BJ (cell line): Measurements from ENCODE around the gene TBRG1. TPM values are rescaled to one million over a fixed set of nuclear protein-coding genes. Genes with fewer than 3 reads are reported as not detected.

ENCODE experiments used
- CTCF ChIA-PET: fragments of 350-600 bp; formaldehyde crosslinking; extraction: SDS; loops from one replicate; lab custom pipeline; 2021; ENCODE audit warnings: antibody characterized with exemption, inconsistent platforms; lab: Yijun Ruan, JAX
- POLR2A ChIA-PET: fragments of 300-600 bp; sonication (Branson Sonifier 250); formaldehyde crosslinking; extraction: SDS; loops from one replicate; lab custom pipeline; 2021; ENCODE audit warnings: antibody characterized with exemption; lab: Charles Lee
- DNase-seq: peaks from one replicate; pipeline ENCODE4 v3.0.0-alpha.2; 2011; ENCODE audit warnings: low read depth
- H3K27me3 ChIP-seq: 2 replicates; pipeline ENCODE4 v1.6.0; 2011; ENCODE audit warnings: low read length; ENCODE audit not compliant: control insufficient read depth, insufficient read depth
- H3K36me3 ChIP-seq: 2 replicates; pipeline ENCODE4 v1.5.1; 2011; ENCODE audit warnings: low read length; ENCODE audit not compliant: control insufficient read depth, insufficient read depth
- H3K4me3 ChIP-seq: 2 replicates; pipeline ENCODE4 v1.5.1; 2011; ENCODE audit warnings: low read depth, mild to moderate bottlenecking, control low read depth, low read length
- polyA plus RNA-seq: library from polyadenylated mRNA; depleted of rRNA; stranded (reverse); fragments of >200 nt; gene quantifications from 2 replicates; pipeline ENCODE4 v1.2.3, GENCODE V29; 2011
- TF ChIP-seq, protein P1 (sequence below): IDR thresholded peaks from 2 replicates; pipeline ENCODE4 v1.5.1; 2011; ENCODE audit warnings: low read depth, mild to moderate bottlenecking, control low read depth, inconsistent platforms, low read length, moderate library complexity; ENCODE audit not compliant: insufficient read depth

Gene TBRG1
- polyA plus RNA-seq, 1 experiment = 42.5 TPM

- H3K36me3 ChIP-seq = peaks cover 5% of the 10 kb centered on the region
- no peak overlapping the region for H3K4me3 ChIP-seq
- POLR2A ChIA-PET = no interaction called here
- CTCF ChIA-PET = no interaction called here
- H3K27me3 ChIP-seq = no peaks in the 10 kb centered on the region
- DNase-seq = no peak
- TF ChIP-seq, protein P1, sequence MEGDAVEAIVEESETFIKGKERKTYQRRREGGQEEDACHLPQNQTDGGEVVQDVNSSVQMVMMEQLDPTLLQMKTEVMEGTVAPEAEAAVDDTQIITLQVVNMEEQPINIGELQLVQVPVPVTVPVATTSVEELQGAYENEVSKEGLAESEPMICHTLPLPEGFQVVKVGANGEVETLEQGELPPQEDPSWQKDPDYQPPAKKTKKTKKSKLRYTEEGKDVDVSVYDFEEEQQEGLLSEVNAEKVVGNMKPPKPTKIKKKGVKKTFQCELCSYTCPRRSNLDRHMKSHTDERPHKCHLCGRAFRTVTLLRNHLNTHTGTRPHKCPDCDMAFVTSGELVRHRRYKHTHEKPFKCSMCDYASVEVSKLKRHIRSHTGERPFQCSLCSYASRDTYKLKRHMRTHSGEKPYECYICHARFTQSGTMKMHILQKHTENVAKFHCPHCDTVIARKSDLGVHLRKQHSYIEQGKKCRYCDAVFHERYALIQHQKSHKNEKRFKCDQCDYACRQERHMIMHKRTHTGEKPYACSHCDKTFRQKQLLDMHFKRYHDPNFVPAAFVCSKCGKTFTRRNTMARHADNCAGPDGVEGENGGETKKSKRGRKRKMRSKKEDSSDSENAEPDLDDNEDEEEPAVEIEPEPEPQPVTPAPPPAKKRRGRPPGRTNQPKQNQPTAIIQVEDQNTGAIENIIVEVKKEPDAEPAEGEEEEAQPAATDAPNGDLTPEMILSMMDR = no peak
Measured at GRCh38 chr11:124639186-124639585, 16.5 kb downstream of the TBRG1 start.

DNA sequence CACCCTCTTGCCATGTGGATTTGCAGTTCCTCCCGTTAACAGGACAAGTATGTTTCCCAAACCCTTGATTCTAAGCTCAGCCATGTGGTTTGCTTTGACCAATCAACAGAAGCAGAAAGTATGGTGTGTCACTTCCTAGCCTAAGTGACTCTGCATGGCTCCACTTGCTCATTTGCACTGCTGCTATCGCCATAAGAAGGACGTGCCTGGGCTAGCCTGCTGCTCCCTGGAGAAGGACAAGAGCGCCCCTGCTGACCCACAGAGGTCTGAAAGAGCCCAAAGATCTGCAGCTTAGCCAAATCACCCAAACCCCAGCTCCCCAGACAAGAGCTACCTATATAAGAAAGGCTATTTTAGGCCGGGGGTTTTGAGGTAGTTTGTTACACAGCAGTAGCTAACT is 18.0 kb downstream of the TBRG1 start:
- H3K36me3 ChIP-seq = peaks cover 2% of the 10 kb centered on the region
- ChIA-PET CTCF (interaction anchor here (1.3 to 1.5 kb wide), 2 partner anchors 196 to 197 kb away, joined by 3 to 5 read pairs; no protein-coding TSS in a partner anchor), POLR2A (no interaction called here)
- no peak overlapping the region for H3K4me3 ChIP-seq
- H3K27me3 ChIP-seq = no peaks in the 10 kb centered on the region
- TF ChIP-seq, protein P1 = no peak
- DNase-seq = no peak

DNA sequence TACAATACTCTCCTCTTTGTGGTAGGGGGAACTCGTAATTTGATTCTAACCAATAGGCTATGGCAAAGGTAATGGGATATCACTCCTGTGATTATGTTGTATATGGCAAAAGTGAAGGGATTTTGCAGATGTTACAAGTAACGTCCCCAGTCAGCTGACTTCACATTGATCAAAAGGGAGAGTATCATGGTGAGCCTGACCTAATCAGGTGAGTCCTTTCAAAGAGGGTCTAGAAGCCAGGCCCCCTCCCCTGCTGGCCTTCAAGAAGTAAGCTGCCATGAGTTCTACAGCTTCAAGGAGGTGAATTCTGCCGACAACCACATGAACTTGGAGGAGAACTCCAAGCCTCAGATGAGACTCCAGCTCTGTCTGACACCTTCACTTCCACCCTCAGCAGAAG is 20.0 kb downstream of the TBRG1 start:
- no peak for DNase-seq
- ChIA-PET POLR2A (no interaction called here), CTCF (interaction anchor here (0.6 to 3.8 kb wide), 10 partner anchors 10 to 499 kb away, joined by 3 to 22 read pairs (median 3); no protein-coding TSS in a partner anchor)
- Histone ChIP-seq H3K4me3 (no peak overlapping the region), H3K27me3 (no peaks in the 10 kb centered on the region), H3K36me3 (no peaks in the 10 kb centered on the region)
- TF ChIP-seq, protein P1 = no peak

DNA sequence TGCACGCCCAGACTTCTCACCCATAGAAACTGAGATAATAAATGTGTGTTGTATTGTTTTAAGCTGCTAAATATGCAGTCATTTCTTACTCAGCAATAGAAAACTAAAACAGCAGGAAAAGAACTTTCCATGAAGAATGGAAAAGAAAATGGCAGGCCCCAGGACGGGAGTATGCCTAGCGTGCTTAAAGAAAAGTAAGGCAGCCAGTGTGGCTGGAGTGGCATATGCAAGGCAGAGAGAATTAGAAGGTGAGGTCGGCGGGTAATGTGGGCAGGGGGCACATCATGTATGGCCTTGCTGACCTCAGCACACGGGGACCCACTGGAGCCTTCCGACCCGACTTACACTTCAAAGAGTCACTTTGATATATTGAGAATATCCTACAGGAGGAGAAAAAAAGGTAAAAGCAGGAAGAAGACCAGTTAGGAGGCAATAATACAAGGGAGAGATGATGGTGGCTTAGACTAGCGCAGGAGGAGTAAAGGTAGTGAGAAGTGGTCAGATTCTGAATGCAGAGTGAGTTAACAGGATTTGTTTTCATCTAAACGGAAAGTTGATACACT is 20.5 kb downstream of the TBRG1 start:
- TF ChIP-seq, protein P1 = no peak
- Histone ChIP-seq H3K27me3 (no peaks in the 10 kb centered on the region), H3K4me3 (no peak overlapping the region), H3K36me3 (no peaks in the 10 kb centered on the region)
- no peak for DNase-seq
- ChIA-PET CTCF (interaction anchor here (0.5 to 3.8 kb wide), 18 partner anchors 8 to 1469 kb away, joined by 3 to 22 read pairs (median 3); no protein-coding TSS in a partner anchor), POLR2A (no interaction called here)

DNA sequence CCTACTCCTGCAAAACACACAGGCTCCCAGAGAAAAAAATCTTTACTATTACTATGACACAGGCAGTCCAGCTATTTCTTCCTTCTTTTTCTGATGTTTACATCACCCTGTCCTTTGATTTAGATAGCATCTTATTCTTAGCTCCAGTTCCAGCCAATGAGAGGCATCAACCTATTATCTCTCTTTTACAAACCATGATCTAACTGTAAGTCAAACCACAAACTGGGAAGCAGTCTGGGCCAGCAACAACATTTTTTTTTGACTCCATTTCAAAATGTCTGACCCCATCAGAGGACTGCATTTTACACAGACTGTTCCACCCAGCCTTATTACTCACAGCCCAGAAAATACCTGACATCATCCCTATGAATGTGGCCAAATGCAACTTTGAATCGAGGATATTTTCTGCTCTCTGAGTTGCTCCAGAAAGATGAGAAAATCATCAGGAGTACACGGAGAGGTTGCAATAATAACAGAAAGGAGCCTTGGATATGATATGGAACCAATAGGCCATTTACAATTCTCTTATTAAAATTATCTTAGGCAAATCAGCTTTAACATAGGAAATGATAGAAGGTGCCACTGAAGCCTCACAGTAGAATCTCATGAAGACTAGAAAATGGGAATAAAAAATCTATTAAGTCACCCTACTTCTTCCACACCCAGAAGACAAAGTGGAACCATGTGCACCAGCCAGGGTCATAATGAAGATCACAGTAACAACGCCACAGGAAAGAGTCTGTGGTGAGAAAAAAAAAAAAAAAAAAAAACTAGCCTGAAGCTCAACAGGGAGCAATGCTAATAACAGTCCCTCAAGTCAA is 21.2 kb downstream of the TBRG1 start:
- ChIA-PET POLR2A (interaction anchor here (0.6 kb wide), 1 partner anchor 18 kb away, joined by 14 read pairs; no protein-coding TSS in a partner anchor), CTCF (interaction anchor here (0.5 to 3.8 kb wide), 24 partner anchors 8 to 1468 kb away, joined by 3 to 22 read pairs (median 3); no protein-coding TSS in a partner anchor)
- TF ChIP-seq, protein P1 = no peak
- Histone ChIP-seq H3K27me3 (no peaks in the 10 kb centered on the region), H3K36me3 (no peaks in the 10 kb centered on the region), H3K4me3 (no peak overlapping the region)
- peak; percentile 76 for DNase-seq
